SK-N-MC (cell line): Measurements from ENCODE around the gene DDX25.

ENCODE experiments used
- EZH2 ChIP-seq: fragments of 200-600 bp; sonication (generic); IDR thresholded peaks from one replicate; pipeline ENCODE4 v1.6.1; 2017; ENCODE audit warnings: antibody characterized with exemption
- FOXP2 ChIP-seq: optimal IDR thresholded peaks from 2 replicates; pipeline ENCODE3; 2011; ENCODE audit warnings: mild to moderate bottlenecking, moderate library complexity; ENCODE audit not compliant: insufficient read depth; ENCODE audit errors: extremely low read length, control extremely low read depth
- POLR2AphosphoS5 ChIP-seq: IDR thresholded peaks from 2 replicates; pipeline ENCODE4 v1.6.1; 2012; ENCODE audit warnings: mild to moderate bottlenecking, low read depth, low read length, borderline replicate concordance

GRCh38 chr11:125934473-125934872 is 30.2 kb downstream of the DDX25 start:
- TF ChIP-seq EZH2 = no peak
- TF ChIP-seq POLR2AphosphoS5 = no peak
- no peak for TF ChIP-seq FOXP2
